Subcutaneous adipose tissue (tissue), 4 donors: ENCODE measurements around the gene ST3GAL6. TPM values are rescaled to one million over a fixed set of nuclear protein-coding genes. Genes with fewer than 3 reads are reported as not detected.

Experiments
- small RNA-seq: library from RNA; depleted of rRNA; stranded (forward); fragments of <200 nt; gene quantifications from one replicate; pipeline ENCODE3, GENCODE V24; 2016
- total RNA-seq, 4 donors: library from RNA; depleted of rRNA; stranded (reverse); fragments of >200 nt; gene quantifications; one replicate each; pipeline ENCODE4 v1.1.0, GENCODE V29; 2016
- TF ChIP-seq, protein P1 (sequence below): fragments of 450-650 bp; IDR thresholded peaks from one replicate; pipeline ENCODE4 v1.5.1; 2016; ENCODE audit warnings: low read depth, mild to moderate bottlenecking, control low read depth, antibody characterized with exemption, moderate library complexity

Gene ST3GAL6
- total RNA-seq, 4 donors from 2014 or later: 25.3 to 49.9 (median 37.3) TPM

DNA sequence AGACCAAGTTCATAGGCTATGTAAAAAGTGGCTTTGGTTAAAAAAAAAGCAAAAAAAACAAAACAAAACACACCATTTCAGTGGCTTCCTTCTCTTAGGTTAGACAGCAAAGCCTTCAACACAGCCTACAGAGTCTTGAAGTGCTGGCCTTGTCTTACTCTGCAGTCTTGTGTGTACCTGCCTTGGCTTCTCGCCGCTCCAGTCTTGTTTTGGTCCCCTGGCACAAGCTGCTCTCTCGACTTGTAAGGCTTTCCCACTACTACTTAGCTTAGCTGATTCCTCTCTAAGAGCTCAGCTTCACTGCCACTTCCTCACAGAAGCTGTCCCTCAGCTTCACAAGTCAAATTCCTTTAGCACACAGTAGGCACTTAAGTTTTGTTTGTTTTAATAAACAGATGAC is 63.0 kb downstream of the ST3GAL6 start:
- TF ChIP-seq, protein P1, sequence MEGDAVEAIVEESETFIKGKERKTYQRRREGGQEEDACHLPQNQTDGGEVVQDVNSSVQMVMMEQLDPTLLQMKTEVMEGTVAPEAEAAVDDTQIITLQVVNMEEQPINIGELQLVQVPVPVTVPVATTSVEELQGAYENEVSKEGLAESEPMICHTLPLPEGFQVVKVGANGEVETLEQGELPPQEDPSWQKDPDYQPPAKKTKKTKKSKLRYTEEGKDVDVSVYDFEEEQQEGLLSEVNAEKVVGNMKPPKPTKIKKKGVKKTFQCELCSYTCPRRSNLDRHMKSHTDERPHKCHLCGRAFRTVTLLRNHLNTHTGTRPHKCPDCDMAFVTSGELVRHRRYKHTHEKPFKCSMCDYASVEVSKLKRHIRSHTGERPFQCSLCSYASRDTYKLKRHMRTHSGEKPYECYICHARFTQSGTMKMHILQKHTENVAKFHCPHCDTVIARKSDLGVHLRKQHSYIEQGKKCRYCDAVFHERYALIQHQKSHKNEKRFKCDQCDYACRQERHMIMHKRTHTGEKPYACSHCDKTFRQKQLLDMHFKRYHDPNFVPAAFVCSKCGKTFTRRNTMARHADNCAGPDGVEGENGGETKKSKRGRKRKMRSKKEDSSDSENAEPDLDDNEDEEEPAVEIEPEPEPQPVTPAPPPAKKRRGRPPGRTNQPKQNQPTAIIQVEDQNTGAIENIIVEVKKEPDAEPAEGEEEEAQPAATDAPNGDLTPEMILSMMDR: no peak

DNA sequence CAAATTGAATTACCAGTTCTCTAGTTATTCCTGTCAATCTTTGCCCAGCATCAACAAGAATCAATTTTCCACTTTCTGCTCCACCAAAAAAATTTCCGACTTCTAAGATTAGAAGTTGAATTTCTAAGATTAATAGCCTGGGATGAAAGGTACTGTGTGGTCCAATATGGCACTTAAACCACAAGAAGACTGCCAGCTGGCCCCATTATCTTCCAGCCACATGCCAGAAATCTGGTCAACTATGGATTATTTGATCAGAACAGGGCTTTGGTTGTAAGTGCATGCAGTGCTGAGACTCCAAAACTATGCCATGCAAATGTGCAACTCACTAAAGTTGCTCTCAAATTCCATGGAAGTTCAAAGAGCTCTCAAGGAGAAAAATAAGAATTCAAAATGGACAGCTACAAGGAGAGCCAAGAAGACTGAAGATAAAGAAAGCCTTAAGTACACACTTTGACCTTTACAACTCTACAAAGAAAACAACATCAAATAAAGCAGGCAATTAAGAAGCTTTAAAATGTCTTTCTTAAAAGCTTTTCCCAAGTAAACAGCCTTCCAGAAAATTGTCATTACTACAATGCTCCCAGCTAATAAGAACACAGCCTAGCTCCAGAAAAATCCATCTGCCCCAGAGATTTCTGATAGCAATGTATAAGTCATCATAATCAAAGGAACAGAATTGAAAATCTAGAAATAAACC is 64.2 kb downstream of the ST3GAL6 start:
- TF ChIP-seq, protein P1: no peak

DNA sequence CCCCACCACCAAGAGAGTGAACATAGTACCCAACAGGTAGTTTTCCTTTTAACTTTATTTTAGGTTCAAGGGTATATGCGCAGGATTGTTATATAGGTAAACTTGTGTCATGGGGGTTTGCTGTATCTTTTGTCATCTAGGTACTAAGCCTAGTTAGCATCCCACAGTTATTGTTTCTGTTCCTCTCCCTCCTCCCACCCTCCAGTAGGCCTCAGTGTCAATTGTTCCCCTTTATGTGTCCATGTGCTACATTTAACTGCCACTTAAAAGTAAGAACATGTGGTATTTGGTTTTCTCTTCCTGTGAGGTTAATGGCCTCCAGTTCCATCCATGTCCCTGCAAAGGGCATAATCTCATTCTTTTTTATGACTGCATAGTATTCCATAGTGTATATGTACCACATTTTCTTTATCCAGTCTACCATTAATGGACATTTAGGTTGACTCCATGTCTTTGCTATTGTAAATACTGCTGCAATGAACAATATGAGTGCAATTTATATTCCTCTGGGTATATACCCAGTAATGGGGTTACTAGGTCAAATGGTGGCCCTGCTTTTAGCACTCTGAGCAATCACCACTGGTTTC is 66.2 kb downstream of the ST3GAL6 start:
- TF ChIP-seq, protein P1: no peak

DNA sequence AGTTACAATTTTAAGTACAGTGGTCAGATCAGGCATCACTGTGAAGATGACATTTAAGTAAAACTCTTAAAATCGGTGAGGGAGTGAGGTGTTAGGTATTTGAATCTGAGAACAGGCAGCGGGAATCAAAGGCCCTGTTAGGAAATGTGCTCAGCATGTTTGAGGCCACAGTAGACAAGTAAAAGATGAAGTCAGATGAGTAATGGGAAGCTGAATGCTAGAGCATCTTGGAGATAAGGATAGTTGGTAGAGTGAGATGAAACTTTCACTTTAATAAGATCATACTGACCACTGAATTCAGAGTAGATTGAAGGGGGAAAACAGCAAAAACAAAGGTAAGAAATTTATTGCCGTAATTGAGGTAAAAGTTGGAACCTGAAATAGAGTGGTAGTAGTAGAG is 76.7 kb downstream of the ST3GAL6 start:
- TF ChIP-seq, protein P1: no peak

DNA sequence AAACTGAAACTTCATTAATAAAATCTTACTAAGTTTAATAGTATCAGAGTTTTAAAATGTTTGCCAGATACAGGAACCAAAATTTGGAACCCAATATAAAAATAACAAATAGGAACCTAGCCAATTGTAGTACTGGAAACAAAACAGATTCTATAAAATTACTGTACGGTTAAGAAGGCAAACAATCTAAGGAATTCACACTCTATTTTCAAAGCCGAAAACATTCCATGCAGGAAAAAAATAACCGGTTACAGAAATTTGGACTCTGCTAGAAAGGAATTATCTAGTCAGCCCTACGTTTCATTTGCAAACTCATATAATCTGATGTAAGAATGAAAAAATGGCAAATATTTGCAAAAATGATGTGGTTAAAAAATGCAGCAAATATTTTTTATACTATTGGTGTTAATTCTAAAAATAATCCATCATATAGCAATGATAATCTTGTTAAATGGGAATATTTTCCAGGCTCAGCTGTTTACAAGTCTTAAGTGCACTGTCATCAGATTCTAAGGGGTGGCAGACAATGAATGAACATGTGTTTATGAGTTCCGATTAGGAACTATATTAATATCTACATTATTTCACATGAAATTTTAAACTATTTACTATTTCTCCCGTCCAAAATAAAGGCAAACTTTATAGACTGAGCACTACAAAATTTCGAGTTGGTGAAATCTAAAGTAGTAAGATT is 80.3 kb downstream of the ST3GAL6 start:
- TF ChIP-seq, protein P1: no peak

Small RNA genes within 50 kb of the gene (small RNA-seq; reads per million reads assigned to genes)
- gene RNU6-26P: not detected

Other genes starting within 250 kb of the ST3GAL6 start
- gene CLDND1, start 240.4 kb upstream of the ST3GAL6 start, total RNA-seq: 100 to 1,000 TPM in 3 of 4 donors, 10 to 100 TPM in 1; 68.8 to 152 (median 114) TPM
- gene GPR15, start 231.4 kb upstream of the ST3GAL6 start, total RNA-seq: 1 to 10 TPM in 1 of 4 donors, not detected in 3; 1.3 TPM
- gene CPOX, start 169.7 kb upstream of the ST3GAL6 start, total RNA-seq: 10 to 100 TPM; 10.8 to 33.2 (median 16.2) TPM
- gene DCBLD2, start 138.4 kb downstream of the ST3GAL6 start, total RNA-seq: 10 to 100 TPM; 29.2 to 48.4 (median 31.2) TPM